Spleen (tissue), 7 donors: Measurements from ENCODE around the gene AHDC1.

ENCODE experiments used
- POLR2A ChIP-seq, 3 donors: fragments of 450-650 bp; IDR thresholded peaks; one replicate each; pipeline ENCODE4 v1.5.1; 2017; ENCODE audit warnings: antibody characterized with exemption in 3 of 3, mild to moderate bottlenecking in 1 of 3
- TF ChIP-seq, protein P1 (sequence below), 11 experiments: fragments of 200-600 bp in 7 of 11; fragments of 450-650 bp in 4 of 11; sonication (generic) in 4 of 11; IDR thresholded peaks in 8 of 11; conservative IDR thresholded peaks in 3 of 11; 1 replicate in 7 of 11; 2 replicates in 4 of 11; pipeline versions ENCODE4 v1.4.0 to v1.8.0; 2016 to 2021; ENCODE audit warnings: antibody characterized with exemption in 11 of 11, inconsistent platforms in 4 of 11, mild to moderate bottlenecking in 1 of 11
- donor health status: DM: no; HTN: no; CAD: no; lungs with moderate emphysema.
- donor health status: DM: no; HTN: no; CAD: no.
- donor health status: DM: no; HTN: no; CAD: no.

- TF ChIP-seq, protein P1, sequence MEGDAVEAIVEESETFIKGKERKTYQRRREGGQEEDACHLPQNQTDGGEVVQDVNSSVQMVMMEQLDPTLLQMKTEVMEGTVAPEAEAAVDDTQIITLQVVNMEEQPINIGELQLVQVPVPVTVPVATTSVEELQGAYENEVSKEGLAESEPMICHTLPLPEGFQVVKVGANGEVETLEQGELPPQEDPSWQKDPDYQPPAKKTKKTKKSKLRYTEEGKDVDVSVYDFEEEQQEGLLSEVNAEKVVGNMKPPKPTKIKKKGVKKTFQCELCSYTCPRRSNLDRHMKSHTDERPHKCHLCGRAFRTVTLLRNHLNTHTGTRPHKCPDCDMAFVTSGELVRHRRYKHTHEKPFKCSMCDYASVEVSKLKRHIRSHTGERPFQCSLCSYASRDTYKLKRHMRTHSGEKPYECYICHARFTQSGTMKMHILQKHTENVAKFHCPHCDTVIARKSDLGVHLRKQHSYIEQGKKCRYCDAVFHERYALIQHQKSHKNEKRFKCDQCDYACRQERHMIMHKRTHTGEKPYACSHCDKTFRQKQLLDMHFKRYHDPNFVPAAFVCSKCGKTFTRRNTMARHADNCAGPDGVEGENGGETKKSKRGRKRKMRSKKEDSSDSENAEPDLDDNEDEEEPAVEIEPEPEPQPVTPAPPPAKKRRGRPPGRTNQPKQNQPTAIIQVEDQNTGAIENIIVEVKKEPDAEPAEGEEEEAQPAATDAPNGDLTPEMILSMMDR (IDR thresholded peaks at IDR 0.05 in 8 of 11, conservative IDR thresholded peaks at IDR 0.05 in 3 of 11), result no peak
- no peak for TF ChIP-seq POLR2A (IDR thresholded peaks at IDR 0.05)
Observed at GRCh38 chr1:27526569-27527222, 77.2 kb downstream of the AHDC1 start.
